Activated naive CD8-positive, alpha-beta T cell treated with anti-CD3 and anti-CD28 coated beads, Interleukin-2, amount 10 ng/mL, durations not matched to agents 7 days and 5 days (primary cell): Measurements from ENCODE around the gene SLC44A4. TPM values are rescaled to one million over a fixed set of nuclear protein-coding genes. Genes with fewer than 3 reads are reported as not detected.
"Not testable (repeated sequence)": the region's sequence is repeated elsewhere in the genome, so short reads cannot be mapped to it uniquely, and the experiment has no call there.

Experiments used
- ATAC-seq: fragments of 150-1000 bp; cut with Tn5 transposase; one replicate; pipeline ENCODE4 v1.10.0; 2021; ENCODE audit warnings: low read depth, moderate library complexity
- POLR2A ChIA-PET: fragments of 350-600 bp; sonication (Branson Sonifier 250); formaldehyde crosslinking; loops from one replicate; lab custom pipeline; 2021; ENCODE audit warnings: antibody characterized with exemption; lab: Charles Lee
- DNase-seq: peaks from one replicate; pipeline ENCODE4 v3.0.0; 2021
- H3K27ac Mint-ChIP-seq: one replicate; pipeline ENCODE4 v1.8.0; 2022; ENCODE audit warnings: mild to moderate bottlenecking, mixed read lengths
- H3K27me3 Mint-ChIP-seq: one replicate; pipeline ENCODE4 v1.8.0; 2022; ENCODE audit warnings: mild to moderate bottlenecking, moderate library complexity, mixed read lengths
- H3K36me3 Mint-ChIP-seq: one replicate; pipeline ENCODE4 v1.8.0; 2021; ENCODE audit warnings: mild to moderate bottlenecking, mixed read lengths
- H3K4me1 Mint-ChIP-seq: one replicate; pipeline ENCODE4 v1.8.0; 2021; ENCODE audit warnings: mixed read lengths
- H3K4me3 Mint-ChIP-seq: one replicate; pipeline ENCODE4 v1.8.0; 2022; ENCODE audit warnings: mild to moderate bottlenecking, moderate library complexity, mixed read lengths
- H3K9me3 Mint-ChIP-seq: one replicate; pipeline ENCODE4 v1.8.0; 2021; ENCODE audit warnings: mixed read lengths
- total RNA-seq, 2 experiments: library from RNA; stranded (reverse); gene quantifications; one replicate each; pipeline ENCODE4 v1.2.3, GENCODE V29; 2021

The SLC44A4 gene
- total RNA-seq, 2 experiments from 2014 or later: not detected

GRCh38 chr6:31836474-31837368 lies 42.1 kb downstream of the SLC44A4 start:
- Mint-ChIP-seq H3K27ac (peak overlapping the region; percentile 93), H3K36me3 (peaks cover 46% of the 10 kb centered on the region), H3K27me3 (no peaks in the 10 kb centered on the region), H3K4me3 (peak overlapping the region; percentile 84), H3K4me1 (peaks cover 31% of the 10 kb centered on the region), H3K9me3 (no peaks in the 10 kb centered on the region)
- DNase-seq: no peak
- POLR2A ChIA-PET: interaction anchor here (0.7 to 3.1 kb wide), 13 partner anchors 9 to 342 kb away, joined by 3 to 30 read pairs (median 4); partner anchors contain the start of genes C6orf47, DDX39B, EHMT2 and HSPA1B
- no peak for ATAC-seq

- Mint-ChIP-seq H3K4me1 (peaks cover 31% of the 10 kb centered on the region), H3K27me3 (no peaks in the 10 kb centered on the region), H3K4me3 (peak overlapping the region; percentile 84), H3K36me3 (peaks cover 43% of the 10 kb centered on the region), H3K9me3 (no peaks in the 10 kb centered on the region), H3K27ac (peak overlapping the region; percentile 93)
- DNase-seq: no peak
- POLR2A ChIA-PET: interaction anchor here (0.7 to 3.1 kb wide), 16 partner anchors 9 to 341 kb away, joined by 3 to 30 read pairs (median 4); partner anchors contain the start of genes ABHD16A, BAG6, DDX39B and HSPA1B
- ATAC-seq: no peak
Observed at GRCh38 chr6:31836047-31836473, 42.7 kb downstream of the SLC44A4 start.

- ATAC-seq (peak; percentile 52), DNase-seq (peak; percentile 81)
- Mint-ChIP-seq H3K27ac (peak overlapping the region; percentile 93), H3K4me1 (peaks cover 34% of the 10 kb centered on the region), H3K36me3 (peaks cover 39% of the 10 kb centered on the region), H3K27me3 (no peaks in the 10 kb centered on the region), H3K9me3 (no peaks in the 10 kb centered on the region), H3K4me3 (peak overlapping the region; percentile 84)
- POLR2A ChIA-PET: interaction anchor here (0.6 to 3.1 kb wide), 22 partner anchors 9 to 340 kb away, joined by 3 to 30 read pairs (median 4); partner anchors contain the start of genes ABHD16A, ATP6V1G2, BAG6 and CLIC1
Observed at GRCh38 chr6:31834367-31835250, 44.2 kb downstream of the SLC44A4 start.

DNA sequence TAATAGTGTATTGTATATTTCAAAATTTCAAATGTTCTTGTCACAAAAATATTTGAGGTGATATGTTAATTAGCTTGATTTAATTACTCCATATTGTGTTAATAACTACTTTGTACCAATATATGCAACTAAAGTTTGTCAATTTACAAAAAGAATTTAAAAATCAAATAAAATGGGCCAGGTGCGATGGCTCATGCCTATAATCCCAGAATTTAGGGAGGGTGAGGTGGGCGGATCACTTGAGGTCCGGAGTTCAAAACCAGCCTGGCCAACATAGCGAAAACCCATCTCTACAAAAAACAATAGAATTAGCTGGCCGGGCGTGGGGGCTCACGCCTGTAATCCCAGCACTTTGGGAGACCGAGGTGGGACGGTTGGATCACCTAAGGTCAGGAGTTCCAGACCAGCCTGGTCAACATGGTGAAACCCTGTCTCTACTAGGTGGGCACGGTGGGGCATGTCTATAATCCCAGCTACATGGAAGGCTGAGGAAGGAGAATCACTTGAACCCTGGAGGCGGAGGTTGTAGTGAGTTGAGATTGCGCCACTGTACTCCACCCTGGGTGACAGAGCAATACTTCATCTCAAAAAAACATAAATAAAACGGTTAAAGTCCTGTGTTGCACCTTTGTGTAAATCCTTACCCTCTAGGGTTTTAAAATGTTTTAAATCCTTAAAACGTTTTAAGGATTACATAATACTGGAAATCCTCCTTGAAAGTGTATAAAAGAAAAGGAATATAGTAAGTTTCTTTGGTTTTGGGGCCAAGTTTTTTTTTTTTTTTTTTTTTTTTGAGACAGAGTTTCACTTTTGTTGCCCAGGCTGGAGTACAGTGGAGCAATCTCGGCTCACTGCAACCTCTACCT lies 47.2 kb downstream of the SLC44A4 start:
- Mint-ChIP-seq H3K4me1 (peaks cover 22% of the 10 kb centered on the region), H3K36me3 (peaks cover 19% of the 10 kb centered on the region), H3K27me3 (no peaks in the 10 kb centered on the region), H3K4me3 (peak overlapping the region; percentile 95), H3K9me3 (no peaks in the 10 kb centered on the region), H3K27ac (peak overlapping the region; percentile 86)
- POLR2A ChIA-PET: interaction anchor here (0.9 to 2.8 kb wide), 5 partner anchors 95 to 180 kb away, joined by 3 to 26 read pairs (median 6); partner anchors contain the start of genes ABHD16A, BAG6 and CLIC1
- DNase-seq: no peak
- no peak for ATAC-seq

DNA sequence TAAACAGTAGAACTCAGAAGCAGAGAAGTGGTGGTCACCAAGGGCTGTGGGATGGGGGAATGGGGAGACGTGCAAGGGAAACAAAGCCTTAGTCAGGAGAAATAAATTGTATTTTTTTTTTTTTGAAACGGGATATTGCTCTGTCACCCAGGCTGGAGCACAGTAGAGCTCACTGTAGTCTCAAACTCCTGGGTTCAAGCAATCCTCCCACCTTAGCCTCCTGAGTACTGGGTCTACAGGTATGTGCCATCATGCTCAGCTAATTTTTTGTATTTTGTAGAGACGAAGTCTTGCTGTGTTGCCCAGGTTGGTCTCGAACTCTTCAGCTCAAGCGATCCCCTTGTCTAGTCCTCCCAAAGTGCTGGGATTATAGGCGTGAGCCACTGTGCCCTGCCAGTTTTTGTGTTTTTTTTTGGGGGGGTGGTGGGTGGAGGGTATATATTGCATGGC lies 47.9 kb downstream of the SLC44A4 start:
- ATAC-seq (no peak), DNase-seq (no peak)
- H3K27me3 Mint-ChIP-seq: no peaks in the 10 kb centered on the region
- peaks cover 12% of the 10 kb centered on the region for H3K36me3 Mint-ChIP-seq
- H3K4me3 Mint-ChIP-seq: peak overlapping the region; percentile 95
- H3K27ac Mint-ChIP-seq: peak overlapping the region; percentile 86
- no peaks in the 10 kb centered on the region for H3K9me3 Mint-ChIP-seq
- POLR2A ChIA-PET: interaction anchor here (0.9 to 2.8 kb wide), 5 partner anchors 91 to 128 kb away, joined by 3 to 26 read pairs (median 9); partner anchors contain the start of genes ABHD16A, CLIC1, DDAH2 and MSH5
- H3K4me1 Mint-ChIP-seq: peaks cover 21% of the 10 kb centered on the region

- peak overlapping the region; percentile 95 for H3K4me3 Mint-ChIP-seq
- H3K36me3 Mint-ChIP-seq: peaks cover 9% of the 10 kb centered on the region
- no peaks in the 10 kb centered on the region for H3K9me3 Mint-ChIP-seq
- no peak for ATAC-seq
- no peaks in the 10 kb centered on the region for H3K27me3 Mint-ChIP-seq
- peaks cover 27% of the 10 kb centered on the region for H3K4me1 Mint-ChIP-seq
- H3K27ac Mint-ChIP-seq: peak overlapping the region; percentile 86
- POLR2A ChIA-PET: interaction anchor here (0.7 to 2.8 kb wide), 11 partner anchors 14 to 178 kb away, joined by 3 to 26 read pairs (median 5); partner anchors contain the start of genes ABHD16A, BAG6, CLIC1 and DDAH2
- DNase-seq: peak; percentile 48
Observed at GRCh38 chr6:31829633-31830283, 49.0 kb downstream of the SLC44A4 start.

DNA sequence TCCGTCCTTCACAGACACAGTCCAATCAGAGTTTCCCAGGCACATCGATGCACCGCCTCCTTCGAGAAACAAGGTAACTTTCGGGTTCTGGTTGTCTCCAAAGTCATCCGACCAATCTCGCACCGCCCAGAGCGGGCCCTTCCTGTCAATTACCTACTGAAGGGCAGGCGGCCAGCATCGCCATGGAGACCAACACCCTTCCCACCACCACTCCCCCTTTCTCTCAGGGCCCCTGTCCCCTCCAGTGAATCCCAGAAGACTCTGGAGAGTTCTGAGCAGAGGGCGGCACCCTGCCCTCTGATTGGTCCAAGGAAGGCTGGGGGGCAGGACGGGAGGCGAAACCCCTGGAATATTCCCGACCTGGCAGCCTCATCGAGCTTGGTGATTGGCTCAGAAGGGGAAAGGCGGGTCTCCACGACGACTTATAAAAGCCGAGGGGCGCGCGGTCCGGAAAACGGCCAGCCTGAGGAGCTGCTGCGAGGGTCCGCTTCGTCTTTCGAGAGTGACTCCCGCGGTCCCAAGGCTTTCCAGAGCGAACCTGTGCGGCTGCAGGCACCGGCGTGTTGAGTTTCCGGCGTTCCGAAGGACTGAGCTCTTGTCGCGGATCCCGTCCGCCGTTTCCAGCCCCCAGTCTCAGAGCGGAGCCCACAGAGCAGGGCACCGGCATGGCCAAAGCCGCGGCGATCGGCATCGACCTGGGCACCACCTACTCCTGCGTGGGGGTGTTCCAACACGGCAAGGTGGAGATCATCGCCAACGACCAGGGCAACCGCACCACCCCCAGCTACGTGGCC lies 51.3 kb downstream of the SLC44A4 start, which contains the start of gene HSPA1B:
Gene HSPA1B, plus strand, starts transcription at position 453 of the 794 bp plus-strand sequence. Its CDS starts 213 bp downstream, at position 666.
- Mint-ChIP-seq H3K27ac (peak within 1 kb of the TSS; percentile 97), H3K4me3 (peak within 1 kb of the TSS; percentile 92), H3K27me3 (no peaks in the 10 kb centered on the region), H3K36me3 (peaks cover 8% of the 10 kb centered on the region), H3K9me3 (no peaks in the 10 kb centered on the region), H3K4me1 (peaks cover 32% of the 10 kb centered on the region)
- ATAC-seq (peak; percentile 82), DNase-seq (peak; percentile 89)
- POLR2A ChIA-PET: interaction anchor here (0.7 to 2.5 kb wide), 22 partner anchors 9 to 630 kb away, joined by 3 to 29 read pairs (median 5); partner anchors contain the start of genes BAG6, CLIC1, CSNK2B and DDX39B

DNA sequence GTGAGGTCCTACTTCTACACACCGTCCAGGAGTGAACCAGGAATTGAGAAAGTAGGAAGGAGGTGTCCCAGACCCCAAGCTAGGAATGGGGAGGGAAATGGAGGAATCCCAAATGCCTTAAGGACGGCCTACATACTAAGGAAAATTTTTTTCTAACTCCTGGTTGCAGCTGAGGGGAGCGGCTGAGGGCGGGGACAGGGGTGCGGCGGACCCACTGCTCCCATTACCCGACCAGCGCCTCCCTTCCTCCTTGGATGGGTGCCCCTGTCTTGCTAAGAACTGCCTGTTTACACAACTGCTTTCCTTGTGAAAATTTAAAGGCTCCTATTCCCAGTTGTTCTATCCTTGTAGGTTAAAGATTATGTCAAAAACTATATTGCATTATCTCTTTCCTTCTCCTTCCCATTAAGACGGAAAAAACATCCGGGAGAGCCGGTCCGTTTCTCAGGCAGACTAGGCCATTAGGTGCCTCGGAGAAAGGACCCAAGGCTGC lies 52.0 kb downstream of the SLC44A4 start:
- H3K27ac Mint-ChIP-seq: peak overlapping the region; percentile 97

GRCh38 chr6:31825553-31825952 lies 53.2 kb downstream of the SLC44A4 start:
- peaks cover 34% of the 10 kb centered on the region for H3K4me1 Mint-ChIP-seq
- no peak for DNase-seq
- POLR2A ChIA-PET: interaction anchor here (2.5 kb wide), 1 partner anchor 89 kb away, joined by 29 read pairs; the partner anchor contains the start of gene CLIC1

More for the DNA sequence above, 52.0 kb downstream of the SLC44A4 start:
- no peaks in the 10 kb centered on the region for H3K27me3 Mint-ChIP-seq
- POLR2A ChIA-PET: interaction anchor here (0.6 to 2.5 kb wide), 27 partner anchors 9 to 629 kb away, joined by 3 to 29 read pairs (median 4); partner anchors contain the start of genes ABHD16A, BAG6, CLIC1 and CSNK2B
- peak; percentile 10 for ATAC-seq
- DNase-seq: peak; percentile 42
- peaks cover 34% of the 10 kb centered on the region for H3K4me1 Mint-ChIP-seq
- no peaks in the 10 kb centered on the region for H3K9me3 Mint-ChIP-seq
- H3K36me3 Mint-ChIP-seq: peaks cover 8% of the 10 kb centered on the region
- peak overlapping the region; percentile 92 for H3K4me3 Mint-ChIP-seq

GRCh38 chr6:31823592-31824196 lies 55.1 kb downstream of the SLC44A4 start:
- not testable (repeated sequence) for H3K4me3 Mint-ChIP-seq, H3K9me3 Mint-ChIP-seq, ATAC-seq, H3K27ac Mint-ChIP-seq, DNase-seq, H3K27me3 Mint-ChIP-seq, H3K36me3 Mint-ChIP-seq
- POLR2A ChIA-PET: interaction anchor here (0.6 to 3.0 kb wide), 6 partner anchors 8 to 160 kb away, joined by 3 to 13 read pairs (median 5); partner anchors contain the start of genes GPANK1, HSPA1A, HSPA1L and LSM2
- H3K4me1 Mint-ChIP-seq: peaks cover 35% of the 10 kb centered on the region

More at GRCh38 chr6:31825553-31825952, 53.2 kb downstream of the SLC44A4 start:
- Mint-ChIP-seq H3K27ac (peak overlapping the region; percentile 71), H3K36me3 (peaks cover 6% of the 10 kb centered on the region), H3K4me3 (peak overlapping the region; percentile 92), H3K27me3 (no peaks in the 10 kb centered on the region), H3K9me3 (no peaks in the 10 kb centered on the region)
- ATAC-seq: no peak
